Cardiac muscle cell (in vitro differentiated cells and primary cell): ENCODE measurements around the gene PRLR. TPM values are rescaled to one million over a fixed set of nuclear protein-coding genes. Genes with fewer than 3 reads are reported as not detected.

Experiments
- DNase-seq, 2 donors: peaks; one replicate each; pipeline versions ENCODE4 v3.0.0 to v3.0.0-alpha.2; 2010 to 2017; ENCODE audit warnings: low read depth in 1 of 2, low spot score in 1 of 2
- H3K27ac ChIP-seq: fragments of 200-600 bp; sonication (generic); 2 replicates; pipeline ENCODE4 v1.5.1; 2016
- H3K27me3 ChIP-seq: fragments of 200-600 bp; sonication (generic); 2 replicates; pipeline ENCODE4 v1.6.0; 2016; ENCODE audit warnings: control low read depth
- H3K36me3 ChIP-seq: fragments of 200-600 bp; sonication (generic); 2 replicates; pipeline ENCODE4 v1.5.1; 2016; ENCODE audit warnings: control low read depth
- H3K4me1 ChIP-seq: fragments of 200-600 bp; sonication (generic); 2 replicates; pipeline ENCODE4 v1.8.1; 2017; ENCODE audit warnings: low read depth, mild to moderate bottlenecking, mixed run types
- H3K4me3 ChIP-seq: fragments of 200-600 bp; sonication (generic); 2 replicates; pipeline ENCODE4 v1.5.1; 2016; ENCODE audit warnings: mild to moderate bottlenecking
- H3K9me3 ChIP-seq: fragments of 200-600 bp; sonication (generic); 2 replicates; pipeline ENCODE4 v1.5.1; 2017; ENCODE audit warnings: low read depth, mild to moderate bottlenecking, control low read depth
- CTCF ChIP-seq: IDR thresholded peaks from 2 replicates; pipeline ENCODE4 v1.5.1; 2012; ENCODE audit warnings: low read depth, mild to moderate bottlenecking, low read length
- polyA plus RNA-seq: library from polyadenylated mRNA; unstranded; fragments of >200 nt; fragmentation: Nextera tagmentation; extraction: Ambion mirVana; gene quantifications from 2 replicates; pipeline ENCODE4 v1.2.1, GENCODE V29; 2016
- total RNA-seq: library from RNA; depleted of rRNA; stranded (reverse); fragments of >200 nt; gene quantifications from 2 replicates; pipeline ENCODE4 v1.2.3, GENCODE V29; 2016

PRLR gene
- total and polyA plus RNA-seq, 2 experiments from 2014 or later, result 0.06 TPM; not detected in 1

GRCh38 chr5:35029333-35029732, 201.0 kb downstream of the PRLR start:
- H3K36me3 ChIP-seq, result no peaks in the 10 kb centered on the region
- no peak overlapping the region for H3K4me3 ChIP-seq
- no peaks in the 10 kb centered on the region for H3K27me3 ChIP-seq
- no peaks in the 10 kb centered on the region for H3K9me3 ChIP-seq
- H3K27ac ChIP-seq, result no peak overlapping the region
- TF ChIP-seq CTCF, result no peak
- H3K4me1 ChIP-seq, result no peaks in the 10 kb centered on the region
- DNase-seq, result peak in 1 of 2 donors; percentile 75

GRCh38 chr5:35026941-35027340, 203.3 kb downstream of the PRLR start:
- no peaks in the 10 kb centered on the region for H3K27me3 ChIP-seq
- no peak overlapping the region for H3K4me3 ChIP-seq
- no peak overlapping the region for H3K27ac ChIP-seq
- no peak for TF ChIP-seq CTCF
- no peak for DNase-seq
- no peaks in the 10 kb centered on the region for H3K36me3 ChIP-seq
- no peaks in the 10 kb centered on the region for H3K9me3 ChIP-seq
- H3K4me1 ChIP-seq, result no peaks in the 10 kb centered on the region

- H3K36me3 ChIP-seq, result no peaks in the 10 kb centered on the region
- no peak overlapping the region for H3K27ac ChIP-seq
- H3K9me3 ChIP-seq, result no peaks in the 10 kb centered on the region
- no peak for TF ChIP-seq CTCF
- DNase-seq, result no peak
- no peaks in the 10 kb centered on the region for H3K27me3 ChIP-seq
- H3K4me3 ChIP-seq, result no peak overlapping the region
- no peaks in the 10 kb centered on the region for H3K4me1 ChIP-seq
These were observed 203.9 kb downstream of the PRLR start for GRCh38 chr5:35026280-35026840.

DNA sequence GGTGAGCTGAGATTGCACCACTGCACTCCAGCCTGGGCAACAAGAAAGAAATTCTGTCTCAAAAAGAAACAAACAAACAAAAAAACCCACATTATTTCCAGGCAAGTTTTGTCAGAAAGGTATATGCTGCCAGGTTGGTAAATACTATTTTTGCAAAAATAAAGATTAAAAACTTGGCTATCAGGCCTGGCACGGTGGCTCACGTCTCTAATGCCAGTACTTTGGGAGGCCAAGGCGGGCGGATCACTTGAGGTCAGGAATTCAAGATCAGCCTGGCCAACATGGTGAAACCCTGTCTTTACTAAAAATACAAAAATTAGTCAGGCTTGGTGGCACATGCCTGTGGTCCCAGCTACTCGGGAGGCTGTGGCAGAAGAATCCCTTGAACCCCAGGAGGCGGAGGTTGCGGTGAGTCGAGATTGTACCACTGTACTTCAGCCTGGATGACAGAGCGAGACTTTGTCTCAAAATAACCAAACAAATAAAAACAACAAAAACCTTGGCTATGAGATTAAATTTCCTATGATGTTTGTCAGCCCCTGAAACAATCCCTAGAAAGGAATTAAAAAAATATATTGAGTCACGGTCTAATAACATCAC, 205.3 kb downstream of the PRLR start:
- no peak overlapping the region for H3K4me3 ChIP-seq

GRCh38 chr5:35023391-35024178, 206.7 kb downstream of the PRLR start:
- Histone ChIP-seq H3K27ac (no peak overlapping the region), H3K9me3 (no peaks in the 10 kb centered on the region), H3K36me3 (no peaks in the 10 kb centered on the region), H3K4me3 (no peak overlapping the region), H3K27me3 (no peaks in the 10 kb centered on the region), H3K4me1 (no peaks in the 10 kb centered on the region)
- no peak for TF ChIP-seq CTCF
- no peak for DNase-seq

More for the DNA sequence above, 205.3 kb downstream of the PRLR start:
- Histone ChIP-seq H3K27me3 (no peaks in the 10 kb centered on the region), H3K9me3 (no peaks in the 10 kb centered on the region), H3K27ac (no peak overlapping the region), H3K4me1 (no peaks in the 10 kb centered on the region), H3K36me3 (no peaks in the 10 kb centered on the region)
- no peak for DNase-seq
- TF ChIP-seq CTCF, result no peak
